Trophoblast cell (in vitro differentiated cells and primary cell): ENCODE data around the gene PHAF1.
A peak's percentile ranks its signal among the peaks of the same experiment; 100 is the strongest.

Experiments
- DNase-seq, 2 donors: peaks; one replicate each; pipeline ENCODE4 v3.0.0-alpha.2; 2016
- H2AFZ ChIP-seq: 2 replicates; pipeline ENCODE4 v1.6.1; 2013; ENCODE audit warnings: low read length, moderate library complexity, mild to moderate bottlenecking; ENCODE audit not compliant: insufficient read depth, poor library complexity
- H2AK5ac ChIP-seq: 2 replicates; pipeline ENCODE4 v1.6.1; 2013; ENCODE audit warnings: mild to moderate bottlenecking, low read length
- H2BK120ac ChIP-seq: 2 replicates; pipeline ENCODE4 v1.6.1; 2013; ENCODE audit warnings: low read length, mild to moderate bottlenecking, moderate library complexity; ENCODE audit not compliant: insufficient read depth, poor library complexity
- H2BK12ac ChIP-seq: 2 replicates; pipeline ENCODE4 v1.6.1; 2013; ENCODE audit warnings: mild to moderate bottlenecking, low read length, moderate library complexity
- H2BK5ac ChIP-seq: 2 replicates; pipeline ENCODE4 v1.6.1; 2013; ENCODE audit warnings: low read length, low read depth, moderate library complexity, mild to moderate bottlenecking; ENCODE audit not compliant: poor library complexity
- H3K14ac ChIP-seq: 2 replicates; pipeline ENCODE4 v1.6.1; 2013; ENCODE audit warnings: mild to moderate bottlenecking, low read length
- H3K18ac ChIP-seq: 2 replicates; pipeline ENCODE4 v1.6.1; 2013; ENCODE audit warnings: mild to moderate bottlenecking, low read length
- H3K23ac ChIP-seq: 2 replicates; pipeline ENCODE4 v1.6.1; 2013; ENCODE audit warnings: low read length
- H3K27ac ChIP-seq: 2 replicates; pipeline ENCODE4 v1.5.1; 2013; ENCODE audit warnings: low read depth, mild to moderate bottlenecking, inconsistent platforms, low read length, moderate library complexity
- H3K27me3 ChIP-seq: 2 replicates; pipeline ENCODE4 v1.6.1; 2013; ENCODE audit warnings: inconsistent platforms, mild to moderate bottlenecking, low read length, moderate library complexity; ENCODE audit not compliant: insufficient read depth
- H3K36me3 ChIP-seq, 2 experiments: 1 replicate in 1 of 2; 2 replicates in 1 of 2; pipeline ENCODE4 v1.6.1; 2013; ENCODE audit warnings: low read length in 2 of 2, mild to moderate bottlenecking in 2 of 2, moderate library complexity in 1 of 2; ENCODE audit not compliant: insufficient read depth in 2 of 2, control insufficient read depth in 1 of 2
- H3K4ac ChIP-seq: 2 replicates; pipeline ENCODE4 v1.6.1; 2013; ENCODE audit warnings: low read depth, mild to moderate bottlenecking, low read length, moderate library complexity
- H3K4me1 ChIP-seq, 2 experiments: 1 replicate in 1 of 2; 2 replicates in 1 of 2; pipeline ENCODE4 v1.6.1; 2013; ENCODE audit warnings: low read length in 2 of 2, mild to moderate bottlenecking in 2 of 2, moderate library complexity in 1 of 2; ENCODE audit not compliant: insufficient read depth in 2 of 2, control insufficient read depth in 1 of 2
- H3K4me2 ChIP-seq: 2 replicates; pipeline ENCODE4 v1.6.1; 2013; ENCODE audit warnings: inconsistent platforms, mild to moderate bottlenecking, low read length, moderate library complexity
- H3K4me3 ChIP-seq: 2 replicates; pipeline ENCODE4 v1.5.1; 2013; ENCODE audit warnings: mild to moderate bottlenecking, low read depth, low read length, inconsistent platforms
- H3K79me1 ChIP-seq: one replicate; pipeline ENCODE4 v1.6.1; 2013; ENCODE audit warnings: low read length
- H3K79me2 ChIP-seq: 2 replicates; pipeline ENCODE4 v1.6.1; 2013; ENCODE audit warnings: low read length, mild to moderate bottlenecking; ENCODE audit not compliant: control insufficient read depth, insufficient read depth, poor library complexity
- H3K9ac ChIP-seq: 2 replicates; pipeline ENCODE4 v1.6.1; 2013; ENCODE audit warnings: mild to moderate bottlenecking, low read length
- H3K9me3 ChIP-seq: 2 replicates; pipeline ENCODE4 v1.6.1; 2013; ENCODE audit warnings: low read depth, mild to moderate bottlenecking, control low read depth, inconsistent platforms, low read length; ENCODE audit not compliant: insufficient read depth
- H4K12ac ChIP-seq: 2 replicates; pipeline ENCODE4 v1.6.1; 2013; ENCODE audit warnings: low read depth, mild to moderate bottlenecking, low read length, moderate library complexity
- H4K8ac ChIP-seq: 2 replicates; pipeline ENCODE4 v1.6.1; 2013; ENCODE audit warnings: low read depth, mild to moderate bottlenecking, low read length, moderate library complexity
- H4K91ac ChIP-seq: one replicate; pipeline ENCODE4 v1.6.1; 2013; ENCODE audit warnings: low read depth, mild to moderate bottlenecking, low read length, moderate library complexity
- WGBS: extraction: QIAGEN DNeasy Blood & Tissue Kit; methylation state at CpG from one replicate; pipeline ENCODE4 v1.1.7; 2013; ENCODE audit warnings: missing lambda C conversion rate; ENCODE audit not compliant: insufficient read length, insufficient coverage; ENCODE audit errors: extremely low coverage; 5-methylcytosine and 5-hydroxymethylcytosine counted together

The PHAF1 gene

DNA sequence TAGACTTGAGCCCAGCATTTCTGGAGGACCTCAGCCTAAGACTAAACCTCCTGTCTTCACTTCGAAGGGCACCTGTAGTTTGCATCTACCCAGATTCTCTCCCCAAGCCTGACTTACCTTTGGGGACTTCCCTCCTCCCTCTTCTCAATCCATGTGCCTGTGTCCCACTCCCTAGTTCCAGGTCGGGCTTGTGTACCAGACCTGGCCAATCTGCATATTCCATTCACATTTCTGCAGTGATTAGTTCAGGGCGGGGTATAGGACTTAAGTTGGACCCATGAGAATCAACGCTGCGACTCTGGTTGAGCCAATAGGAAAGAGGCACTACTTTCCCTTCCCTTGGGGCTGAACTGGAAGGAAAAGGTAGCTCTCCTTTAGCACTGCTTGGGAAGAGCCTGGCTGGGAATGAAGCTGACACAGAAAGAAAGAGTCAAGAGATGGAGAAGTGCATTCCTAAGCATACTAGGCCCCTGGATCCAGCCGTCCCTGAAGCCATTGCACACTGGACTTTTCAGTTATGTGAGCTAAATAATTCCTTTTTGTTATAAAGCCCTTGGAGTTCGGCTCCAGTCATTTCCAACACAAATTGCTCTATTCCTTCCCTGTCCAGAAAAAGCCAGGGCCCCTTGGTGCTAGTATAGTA is 47.5 kb downstream of the PHAF1 start:
- Histone ChIP-seq H3K4me1 (peaks cover 2 to 12% of the 10 kb centered on the region in 2 experiments), H2BK120ac (no peak overlapping the region), H3K4me2 (no peak overlapping the region), H3K27ac (no peak overlapping the region), H4K8ac (no peak overlapping the region), H3K18ac (no peak overlapping the region), H3K9ac (no peak overlapping the region), H2AFZ (no peak overlapping the region), H3K79me2 (peaks cover 6% of the 10 kb centered on the region), H3K79me1 (peaks cover 9% of the 10 kb centered on the region), H3K4me3 (no peak overlapping the region), H3K4ac (no peak overlapping the region), H3K23ac (no peak overlapping the region), H4K91ac (no peak overlapping the region), H4K12ac (no peak overlapping the region), H3K9me3 (peaks cover 9% of the 10 kb centered on the region), H2BK5ac (no peak overlapping the region), H2BK12ac (no peak overlapping the region), H3K27me3 (peaks cover 60% of the 10 kb centered on the region), H3K14ac (no peak overlapping the region), H2AK5ac (no peak overlapping the region), H3K36me3 (no peaks in the 10 kb centered on the region)
- WGBS, result no CpG with 5 or more reads among the region's 7 CpGs
- DNase-seq, result no peak

DNA sequence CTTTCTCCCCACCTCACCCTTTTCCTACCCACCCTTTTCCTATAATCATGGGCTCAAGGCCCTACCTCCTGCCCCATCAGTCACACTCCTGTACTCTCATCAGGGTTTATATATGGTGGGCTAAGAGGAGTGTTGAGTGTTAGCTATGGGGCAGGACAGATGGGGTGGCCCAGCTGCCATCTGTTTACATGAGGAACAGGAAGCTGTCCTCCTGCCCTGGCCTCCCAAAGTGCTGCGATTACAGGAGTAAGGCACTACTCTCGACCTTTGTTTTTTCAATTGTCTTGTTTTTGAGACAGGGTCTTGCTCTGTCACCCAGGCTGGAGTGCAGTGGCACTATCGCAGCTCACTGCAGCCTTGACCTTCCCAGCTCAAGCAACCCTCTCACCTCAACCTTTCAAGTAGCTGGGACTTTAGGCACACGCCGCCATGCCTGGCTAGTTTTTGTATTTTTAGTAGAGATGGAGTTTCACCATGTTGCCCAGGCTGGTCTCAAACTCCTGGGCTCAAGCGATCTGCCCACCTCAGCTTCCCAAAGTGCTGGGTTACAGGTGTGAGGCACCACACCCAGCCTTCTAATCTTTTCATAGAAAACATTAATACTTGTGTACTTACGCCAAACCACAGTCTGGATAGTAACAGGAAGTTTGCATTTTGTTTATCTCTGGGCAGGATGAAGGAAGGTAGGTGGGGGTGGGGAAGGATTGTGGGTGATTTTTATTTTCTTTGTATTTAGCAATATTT is 48.3 kb downstream of the PHAF1 start:
- Histone ChIP-seq H3K23ac (no peak overlapping the region), H3K9me3 (peaks cover 10% of the 10 kb centered on the region), H3K4me1 (peaks cover 6 to 18% of the 10 kb centered on the region in 2 experiments), H3K4ac (no peak overlapping the region), H4K8ac (no peak overlapping the region), H3K18ac (no peak overlapping the region), H3K79me1 (peaks cover 9% of the 10 kb centered on the region), H3K9ac (no peak overlapping the region), H2BK120ac (no peak overlapping the region), H3K4me2 (no peak overlapping the region), H2BK5ac (no peak overlapping the region), H2AFZ (no peak overlapping the region), H3K36me3 (no peaks in the 10 kb centered on the region), H3K14ac (no peak overlapping the region), H2BK12ac (no peak overlapping the region), H4K12ac (no peak overlapping the region), H3K4me3 (no peak overlapping the region), H4K91ac (no peak overlapping the region), H3K27me3 (peaks cover 68% of the 10 kb centered on the region), H3K79me2 (peaks cover 6% of the 10 kb centered on the region), H2AK5ac (no peak overlapping the region), H3K27ac (no peak overlapping the region)
- DNase-seq, result no peak
- WGBS, result no CpG with 5 or more reads among the region's 7 CpGs

DNA sequence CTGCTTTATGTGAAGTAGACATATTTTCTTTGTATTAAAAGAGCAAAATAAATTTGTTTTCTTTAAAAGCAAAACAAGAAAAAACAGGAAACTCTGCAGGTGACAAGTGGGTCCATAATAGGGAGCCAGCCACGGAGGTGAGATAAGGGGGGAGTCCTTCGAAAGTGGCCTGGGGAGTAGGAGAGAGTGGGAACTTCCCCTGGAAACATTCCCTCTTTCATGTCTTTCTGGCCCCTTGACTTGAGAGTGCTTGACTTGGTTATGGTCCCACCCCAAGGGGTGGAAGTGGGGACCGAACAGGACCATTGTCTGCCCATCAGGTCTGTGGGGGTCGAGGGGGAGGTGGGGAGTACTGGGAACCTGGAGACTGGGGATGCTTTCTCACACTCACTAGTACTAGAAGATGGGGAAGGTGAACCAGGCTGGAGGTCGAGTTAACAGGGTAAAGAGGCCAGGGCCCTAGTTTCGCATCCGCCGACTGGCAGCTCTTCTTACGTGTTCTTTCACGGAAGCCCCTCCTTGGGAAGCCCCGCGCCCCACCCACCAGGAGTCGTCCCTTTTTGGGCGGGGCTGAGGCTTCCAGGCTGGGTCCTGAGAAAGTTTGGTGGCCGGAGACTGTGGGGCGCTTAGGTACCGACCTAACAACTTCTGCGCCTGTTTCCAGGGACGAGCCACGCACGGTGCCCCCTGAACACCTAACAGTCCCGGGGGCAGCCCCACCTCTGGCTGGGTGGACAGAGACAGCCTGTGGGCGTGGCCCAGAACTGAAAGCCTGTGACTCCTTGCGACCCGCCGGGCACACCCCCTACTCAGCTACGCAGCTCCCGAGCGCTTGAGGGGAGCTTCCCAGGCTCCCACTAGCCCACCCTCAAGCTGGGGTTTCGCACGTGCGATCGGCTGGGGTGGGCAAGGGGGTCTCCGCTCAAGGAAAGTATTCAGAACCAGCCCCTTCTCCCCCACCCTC is 49.2 kb downstream of the PHAF1 start:
- H3K14ac ChIP-seq, result peak overlapping the region; percentile 83
- H4K12ac ChIP-seq, result peak overlapping the region; percentile 81
- H2AK5ac ChIP-seq, result peak overlapping the region; percentile 78
- no peak overlapping the region for H3K23ac ChIP-seq
- no peak overlapping the region for H3K9ac ChIP-seq
- H3K4me1 ChIP-seq, result peaks cover 12 to 24% of the 10 kb centered on the region in 2 experiments
- peak overlapping the region; percentile 75 for H3K4me2 ChIP-seq
- peak overlapping the region; percentile 86 for H2AFZ ChIP-seq
- no peaks in the 10 kb centered on the region for H3K36me3 ChIP-seq
- H2BK5ac ChIP-seq, result no peak overlapping the region
- peaks cover 9% of the 10 kb centered on the region for H3K79me1 ChIP-seq
- no peak overlapping the region for H3K27ac ChIP-seq
- H3K27me3 ChIP-seq, result peaks cover 75% of the 10 kb centered on the region
- peak overlapping the region; percentile 57 for H2BK120ac ChIP-seq
- H3K79me2 ChIP-seq, result peaks cover 6% of the 10 kb centered on the region
- peak; percentile 75 to 80 for DNase-seq
- H4K8ac ChIP-seq, result peak overlapping the region; percentile 82
- peak overlapping the region; percentile 88 for H3K4me3 ChIP-seq
- H4K91ac ChIP-seq, result peak overlapping the region; percentile 78
- no peak overlapping the region for H2BK12ac ChIP-seq
- peak overlapping the region; percentile 27 for H3K4ac ChIP-seq
- peak overlapping the region; percentile 76 for H3K18ac ChIP-seq
- WGBS, result no CpG with 5 or more reads among the region's 34 CpGs
- peaks cover 16% of the 10 kb centered on the region for H3K9me3 ChIP-seq

DNA sequence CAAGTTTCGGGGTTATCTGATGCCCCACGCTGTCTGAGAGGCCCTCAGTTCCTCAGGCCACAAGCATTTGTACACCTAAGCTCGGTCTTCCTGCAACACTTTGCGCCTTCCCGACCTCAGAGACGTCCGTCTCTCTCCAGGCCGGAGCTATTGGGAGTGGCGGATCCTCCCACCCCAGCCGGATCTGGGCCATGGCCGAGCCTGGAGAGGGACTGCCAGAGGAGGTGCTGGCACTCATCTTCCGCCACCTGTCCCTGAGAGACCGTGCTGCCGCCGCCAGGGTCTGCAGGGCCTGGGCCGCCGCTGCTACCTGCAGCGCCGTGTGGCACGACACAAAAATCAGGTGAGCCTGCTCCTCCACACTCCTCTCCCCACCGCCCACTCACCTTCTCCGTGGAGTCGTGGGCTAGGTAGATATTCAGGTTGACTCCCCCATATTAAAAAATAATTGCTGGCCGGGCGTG is 51.9 kb downstream of the PHAF1 start:
- H4K8ac ChIP-seq, result no peak overlapping the region
- no peak overlapping the region for H3K9ac ChIP-seq
- H3K14ac ChIP-seq, result no peak overlapping the region
- H3K4me3 ChIP-seq, result no peak overlapping the region
- peaks cover 74% of the 10 kb centered on the region for H3K27me3 ChIP-seq
- H2AFZ ChIP-seq, result no peak overlapping the region
- H3K4me1 ChIP-seq, result peaks cover 12 to 23% of the 10 kb centered on the region in 2 experiments
- H4K12ac ChIP-seq, result no peak overlapping the region
- no peak for DNase-seq
- no peak overlapping the region for H3K4ac ChIP-seq
- H4K91ac ChIP-seq, result no peak overlapping the region
- no peak overlapping the region for H2AK5ac ChIP-seq
- no peak overlapping the region for H2BK5ac ChIP-seq
- no peak overlapping the region for H2BK120ac ChIP-seq
- peaks cover 8% of the 10 kb centered on the region for H3K9me3 ChIP-seq
- H3K18ac ChIP-seq, result no peak overlapping the region
- H3K23ac ChIP-seq, result no peak overlapping the region
- H3K36me3 ChIP-seq, result no peaks in the 10 kb centered on the region
- peaks cover 6% of the 10 kb centered on the region for H3K79me2 ChIP-seq
- no peak overlapping the region for H2BK12ac ChIP-seq
- H3K4me2 ChIP-seq, result no peak overlapping the region
- no CpG with 5 or more reads among the region's 25 CpGs for WGBS
- H3K27ac ChIP-seq, result no peak overlapping the region
- peaks cover 9% of the 10 kb centered on the region for H3K79me1 ChIP-seq
